H1 (cell line): ENCODE measurements around the gene PLCB4. TPM values are rescaled to one million over a fixed set of nuclear protein-coding genes. Genes with fewer than 3 reads are reported as not detected.

Source experiments
- CTCF ChIA-PET: fragments of 300-600 bp; sonication (Branson Sonifier 250); formaldehyde crosslinking; loops from one replicate; lab custom pipeline; 2021; ENCODE audit not compliant: partially characterized antibody; lab: Charles Lee
- POLR2A ChIA-PET: fragments of 300-600 bp; sonication (Branson Sonifier 250); formaldehyde crosslinking; loops from one replicate; lab custom pipeline; 2021; ENCODE audit warnings: inconsistent platforms; ENCODE audit not compliant: partially characterized antibody; lab: Charles Lee
- DNase-seq, 2 experiments: peaks; one replicate each; pipeline versions ENCODE4 v3.0.0 to v3.0.0-alpha.2; 2010 to 2022; ENCODE audit warnings: low spot score in 2 of 2, low read depth in 1 of 2, mixed read lengths in 1 of 2
- FAIRE-seq: peaks from 2 replicates; lab custom pipeline; 2011; peaks lifted over from hg19 to GRCh38; lab: Jason Lieb, UNC
- H2AFZ ChIP-seq: 2 replicates; pipeline ENCODE4 v1.8.1; 2012; ENCODE audit warnings: low read length, inconsistent platforms
- H2AK5ac ChIP-seq: 2 replicates; pipeline ENCODE4 v1.6.1; 2013; ENCODE audit warnings: low read depth, low read length
- H2BK120ac ChIP-seq: replicated peaks from 2 replicates; pipeline ENCODE3; 2013; ENCODE audit warnings: low read depth, low read length, inconsistent platforms
- H2BK12ac ChIP-seq: 2 replicates; pipeline ENCODE4 v1.6.1; 2013; ENCODE audit warnings: low read depth, low read length
- H2BK15ac ChIP-seq: 2 replicates; pipeline ENCODE4 v1.6.1; 2013; ENCODE audit warnings: low read length
- H2BK20ac ChIP-seq: 2 replicates; pipeline ENCODE4 v1.6.1; 2013; ENCODE audit warnings: low read length
- H2BK5ac ChIP-seq: 2 replicates; pipeline ENCODE4 v1.6.1; 2013; ENCODE audit warnings: low read depth, low read length
- H3K14ac ChIP-seq: 2 replicates; pipeline ENCODE4 v1.6.1; 2013; ENCODE audit warnings: inconsistent platforms; ENCODE audit not compliant: insufficient read length
- H3K18ac ChIP-seq: 2 replicates; pipeline ENCODE4 v1.6.1; 2013; ENCODE audit warnings: low read length; ENCODE audit errors: extremely low read depth
- H3K23ac ChIP-seq: 2 replicates; pipeline ENCODE4 v1.6.1; 2013; ENCODE audit warnings: inconsistent platforms; ENCODE audit not compliant: insufficient read length
- H3K23me2 ChIP-seq: 2 replicates; pipeline ENCODE4 v1.6.1; 2013; ENCODE audit warnings: low read depth, low read length
- H3K27ac ChIP-seq: 2 replicates; pipeline ENCODE4 v1.6.1; 2011; ENCODE audit warnings: low read depth, low read length, inconsistent platforms
- H3K27me3 ChIP-seq, 4 experiments: replicated peaks in 1 of 4; 1 replicate in 1 of 4; 2 replicates in 3 of 4; pipeline versions ENCODE4 v1.6.1 to v1.8.1; 2011 to 2013; ENCODE audit warnings: low read length in 3 of 4, mild to moderate bottlenecking in 3 of 4, inconsistent platforms in 2 of 4, mixed read lengths in 2 of 4, moderate library complexity in 1 of 4; ENCODE audit not compliant: control insufficient read depth in 3 of 4, insufficient read depth in 3 of 4; ENCODE audit errors: extremely low read depth in 1 of 4
- H3K36me3 ChIP-seq, 4 experiments: 2 replicates each; pipeline versions ENCODE4 v1.6.1 to v1.8.1; 2011 to 2013; ENCODE audit warnings: mild to moderate bottlenecking in 4 of 4, low read length in 3 of 4, moderate library complexity in 2 of 4, control low read depth in 1 of 4, inconsistent platforms in 1 of 4; ENCODE audit not compliant: insufficient read depth in 4 of 4, control insufficient read depth in 2 of 4
- H3K4ac ChIP-seq: replicated peaks from 2 replicates; pipeline ENCODE3; 2013; ENCODE audit warnings: low read length, low read depth, mixed read lengths, inconsistent platforms; ENCODE audit not compliant: insufficient read length
- H3K4me1 ChIP-seq, 4 experiments: replicated peaks in 1 of 4; 1 replicate in 1 of 4; 2 replicates in 3 of 4; pipeline versions ENCODE4 v1.6.1 to v1.8.1; 2011 to 2013; ENCODE audit warnings: low read length in 3 of 4, inconsistent platforms in 2 of 4, mixed read lengths in 1 of 4; ENCODE audit not compliant: insufficient read depth in 4 of 4, control insufficient read depth in 3 of 4
- H3K4me2 ChIP-seq, 2 experiments: 2 replicates each; pipeline versions ENCODE4 v1.6.1 to v1.8.1; 2011 to 2013; ENCODE audit warnings: low read depth in 2 of 2, low read length in 2 of 2, control low read depth in 1 of 2, inconsistent platforms in 1 of 2, mild to moderate bottlenecking in 1 of 2; ENCODE audit not compliant: insufficient read depth in 1 of 2
- H3K4me3 ChIP-seq, 4 experiments: fragments of 200-600, 300-600 bp in 1 of 4; sonication (generic), shearing (Covaris generic), sonication (Bioruptor Twin) in 1 of 4; 2 replicates each; pipeline versions ENCODE4 v1.5.1 to v1.8.1; 2011 to 2016; ENCODE audit warnings: low read length in 4 of 4, low read depth in 3 of 4, control low read depth in 2 of 4, inconsistent platforms in 2 of 4, mild to moderate bottlenecking in 2 of 4, mixed read lengths in 1 of 4, moderate library complexity in 1 of 4; ENCODE audit not compliant: insufficient read depth in 2 of 4; ENCODE audit errors: extremely low read depth in 1 of 4
- H3K56ac ChIP-seq: replicated peaks from 2 replicates; pipeline ENCODE3; 2013; ENCODE audit warnings: low read depth, mild to moderate bottlenecking, mixed read lengths, low read length, inconsistent platforms; ENCODE audit not compliant: insufficient read length
- H3K79me1 ChIP-seq: 2 replicates; pipeline ENCODE4 v1.6.1; 2013; ENCODE audit warnings: low read depth, low read length, control low read depth
- H3K79me2 ChIP-seq, 2 experiments: 2 replicates each; pipeline versions ENCODE4 v1.6.1 to v1.8.1; 2012 to 2013; ENCODE audit warnings: low read length in 2 of 2, mild to moderate bottlenecking in 2 of 2, inconsistent platforms in 1 of 2; ENCODE audit not compliant: insufficient read depth in 2 of 2, control insufficient read depth in 1 of 2
- H3K9ac ChIP-seq, 4 experiments: replicated peaks in 1 of 4; 1 replicate in 1 of 4; 2 replicates in 3 of 4; pipeline versions ENCODE4 v1.6.1 to v1.8.1; 2011 to 2013; ENCODE audit warnings: low read depth in 3 of 4, low read length in 3 of 4, control low read depth in 2 of 4, mild to moderate bottlenecking in 2 of 4, moderate library complexity in 2 of 4, inconsistent platforms in 1 of 4; ENCODE audit errors: extremely low read depth in 1 of 4
- H3K9me3 ChIP-seq, 2 experiments: 2 replicates each; pipeline versions ENCODE4 v1.6.1 to v1.8.1; 2012 to 2013; ENCODE audit warnings: mild to moderate bottlenecking in 2 of 2, moderate library complexity in 2 of 2, control low read depth in 1 of 2, inconsistent platforms in 1 of 2, low read depth in 1 of 2, low read length in 1 of 2, mixed read lengths in 1 of 2; ENCODE audit not compliant: insufficient read depth in 2 of 2
- H4K20me1 ChIP-seq, 2 experiments: replicated peaks in 1 of 2; 2 replicates each; pipeline versions ENCODE3 to v1.8.1; 2011 to 2013; ENCODE audit warnings: inconsistent platforms in 2 of 2, low read length in 2 of 2, mild to moderate bottlenecking in 1 of 2; ENCODE audit not compliant: insufficient read depth in 2 of 2, control insufficient read depth in 1 of 2
- H4K5ac ChIP-seq: 2 replicates; pipeline ENCODE4 v1.6.1; 2013; ENCODE audit warnings: low read length, low read depth, mixed read lengths, inconsistent platforms; ENCODE audit not compliant: insufficient read length
- H4K8ac ChIP-seq: 2 replicates; pipeline ENCODE4 v1.8.0; 2013; ENCODE audit warnings: mild to moderate bottlenecking, moderate library complexity, low read length, inconsistent platforms; ENCODE audit not compliant: insufficient read depth; ENCODE audit errors: extremely low read depth
- H4K91ac ChIP-seq: replicated peaks from 2 replicates; pipeline ENCODE3; 2013; ENCODE audit warnings: low read length, mixed read lengths, inconsistent platforms; ENCODE audit not compliant: insufficient read length
- KDM5A ChIP-seq: fragments of 200-600 bp; IDR thresholded peaks from 2 replicates; pipeline ENCODE4 v1.7.1; 2012; ENCODE audit warnings: mild to moderate bottlenecking, low read length, inconsistent platforms, mixed read lengths
- YY1 ChIP-seq: IDR thresholded peaks from 2 replicates; pipeline ENCODE4 v1.6.1; 2011; ENCODE audit warnings: low read depth, mild to moderate bottlenecking, low read length
- WGBS, 2 experiments: shearing (Covaris generic) in 1 of 2; methylation state at CpG; one replicate each; pipeline versions ENCODE4 v1.1.6 to v1.1.7; 2013 to 2015; ENCODE audit warnings: low lambda C conversion rate in 2 of 2, mixed read lengths in 2 of 2, inconsistent platforms in 1 of 2, low coverage in 1 of 2, missing lambda C conversion rate in 1 of 2; ENCODE audit not compliant: insufficient replicate concordance in 2 of 2, insufficient coverage in 1 of 2, insufficient read length in 1 of 2; ENCODE audit errors: extremely low coverage in 1 of 2, missing lambda C conversion rate in 1 of 2; 5-methylcytosine and 5-hydroxymethylcytosine counted together
- polyA plus RNA-seq, 7 experiments: library from polyadenylated mRNA; depleted of rRNA in 3 of 7; stranded (reverse) in 5 of 7; unstranded in 2 of 7; fragments of >200 nt in 5 of 7; fragments of 200-250 nt in 2 of 7; gene quantifications; 1 replicate in 5 of 7; 2 replicates in 1 of 7; 4 replicates in 1 of 7; pipeline versions ENCODE4 v1.2.1 to v1.2.3, GENCODE V29; 2011 to 2013; ENCODE audit warnings: missing spikeins in 2 of 7, mixed read lengths in 2 of 7
- total RNA-seq: library from RNA; stranded (reverse); fragmentation: NEBNext Ultra II Directional; extraction: Animal tissue kit (Norgen Biotek cat#: 25700); gene quantifications from 2 replicates; pipeline ENCODE4 v1.2.1, GENCODE V29; 2021

PLCB4 gene
- total and polyA plus RNA-seq, 2 of the 8 experiments (the other 6 are each of a cell fraction or from before 2014, with no cell fraction given), result 3.2 to 14.1 TPM

DNA sequence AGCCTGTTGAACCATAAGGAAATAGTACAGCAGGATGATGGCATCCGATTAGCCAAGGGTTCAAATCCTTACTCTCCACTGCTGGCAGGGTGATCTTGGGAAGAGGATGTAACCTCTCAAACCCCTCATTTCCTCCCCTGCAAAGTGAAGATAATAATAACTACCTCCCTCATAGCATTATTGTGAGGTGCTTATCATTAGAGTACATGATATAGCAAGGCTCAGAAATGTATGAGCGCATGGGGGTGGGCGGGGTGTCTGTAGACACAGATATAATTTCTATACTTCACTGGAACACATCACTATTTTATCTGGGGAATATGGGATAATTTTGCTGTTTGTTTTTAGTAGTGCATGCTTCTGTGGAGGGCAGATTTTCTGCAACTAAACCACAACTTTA is 355.7 kb downstream of the PLCB4 start:
- FAIRE-seq (no peak), DNase-seq (no peak)
- POLR2A ChIA-PET, result no interaction called here
- Histone ChIP-seq H3K23ac (no peak overlapping the region), H3K23me2 (no peaks in the 10 kb centered on the region), H2BK12ac (no peak overlapping the region), H3K27ac (no peak overlapping the region), H3K4ac (no peak overlapping the region), H2BK5ac (no peak overlapping the region), H2AFZ (no peak overlapping the region), H3K4me1 (no peaks in the 10 kb centered on the region), H3K9me3 (no peaks in the 10 kb centered on the region), H2BK20ac (no peak overlapping the region), H3K36me3 (peaks cover 0 to 3% (median 0%) of the 10 kb centered on the region in 4 experiments; a peak in 3 of 8 replicates), H3K14ac (no peak overlapping the region), H3K18ac (no peak overlapping the region), H3K9ac (no peak overlapping the region), H3K79me1 (no peaks in the 10 kb centered on the region), H3K79me2 (no peaks in the 10 kb centered on the region), H2BK15ac (no peak overlapping the region), H3K27me3 (no peaks in the 10 kb centered on the region), H3K4me3 (no peak overlapping the region), H4K5ac (no peak overlapping the region), H2AK5ac (no peak overlapping the region), H4K91ac (no peak overlapping the region), H3K56ac (no peak overlapping the region), H2BK120ac (no peak overlapping the region), H3K4me2 (no peak overlapping the region), H4K8ac (no peak overlapping the region), H4K20me1 (no peaks in the 10 kb centered on the region)
- TF ChIP-seq YY1 (no peak), KDM5A (no peak)
- CTCF ChIA-PET, result interaction anchor here (1.2 to 2.3 kb wide), 4 partner anchors 11 to 185 kb away, joined by 3 to 17 read pairs (median 4); no protein-coding TSS in a partner anchor
- 95% methylated on average over 3 of the region's 3 CpGs; no CpG with 5 or more reads in 1 of the 2 experiments for WGBS, 2 experiments
